ENCODE results near the gene PRUNE2. TPM values are rescaled to one million over a fixed set of nuclear protein-coding genes. Genes with fewer than 3 reads are reported as not detected.

PRUNE2 gene
- polyA plus RNA-seq, 1 of the 3 experiments (the other 2 are of a cell fraction), result 13.0 TPM

DNA sequence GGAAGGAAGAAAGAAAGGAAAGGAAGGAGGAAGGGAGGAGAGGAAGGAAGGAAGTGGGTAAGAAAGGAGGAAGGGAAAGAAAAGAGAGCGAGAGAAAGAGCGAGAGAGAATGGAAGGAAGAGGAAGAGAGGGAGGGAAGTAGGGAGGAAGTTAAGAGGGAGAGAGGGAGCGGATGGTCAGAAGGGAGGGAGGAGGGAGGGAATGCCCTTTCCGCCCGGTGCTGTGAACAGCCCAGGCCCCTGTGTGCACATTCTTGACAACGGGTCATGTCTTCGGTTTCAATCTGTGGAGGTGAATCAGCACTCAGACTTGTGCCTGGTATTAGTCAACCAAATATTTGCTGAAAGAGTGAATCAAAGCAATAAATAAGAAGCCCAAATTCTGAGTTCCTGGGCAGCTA lies 39.2 kb downstream of the PRUNE2 start:
- CTCF ChIA-PET, result no interaction called here
- Histone ChIP-seq H3K9me3 (no peaks in the 10 kb centered on the region), H3K4me3 (ENCODE audit: low read depth in 2 of 2, low read length in 1 of 2) (no peak overlapping the region), H3K4me2 (peak overlapping the region; percentile 61), H3F3A (replicated peaks; ENCODE audit: insufficient read depth) (peaks cover 10% of the 10 kb centered on the region), H3K36me3 (replicated peaks in 1 of 2; ENCODE audit: control insufficient read depth in 1 of 2, insufficient read depth in 2 of 2, low read length in 1 of 2) (no peaks in the 10 kb centered on the region), H3K27me3 (ENCODE audit: insufficient read depth) (peaks cover 39% of the 10 kb centered on the region), H3K9ac (0 out of 2 replicates have a peak overlapping the region, but pooled peaks have one; percentile 22), H3K4me1 (ENCODE audit: control insufficient read depth in 1 of 2, insufficient read depth in 2 of 2, low read depth in 1 of 2, low read length in 1 of 2) (peaks cover 0 to 6% of the 10 kb centered on the region in 2 experiments; a peak in 1 of 4 replicates), H3K79me2 (ENCODE audit: insufficient read depth) (no peaks in the 10 kb centered on the region), H2AFZ (ENCODE audit: low read depth) (peak overlapping the region; percentile 61), H4K20me1 (ENCODE audit: insufficient read depth) (no peaks in the 10 kb centered on the region), H3K27ac (ENCODE audit: low read depth in 2 of 2, low read length in 1 of 2) (peak overlapping the region in 1 of 2 experiments; percentile 66; a peak in 2 of 4 replicates), H3K9me2 (no peaks in the 10 kb centered on the region)
- POLR2A ChIA-PET, result no interaction called here
- no peak for DNase-seq
- WGBS (ENCODE audit: low lambda C conversion rate), result 3% methylated on average over 7 of the region's 7 CpGs
- TF ChIP-seq TCF12 (IDR thresholded peaks at IDR 0.05), result peak; percentile 96
- no peak for TF ChIP-seq FOXM1 (IDR thresholded peaks at IDR 0.05; ENCODE audit: low read depth)
- TF ChIP-seq, protein P1, sequence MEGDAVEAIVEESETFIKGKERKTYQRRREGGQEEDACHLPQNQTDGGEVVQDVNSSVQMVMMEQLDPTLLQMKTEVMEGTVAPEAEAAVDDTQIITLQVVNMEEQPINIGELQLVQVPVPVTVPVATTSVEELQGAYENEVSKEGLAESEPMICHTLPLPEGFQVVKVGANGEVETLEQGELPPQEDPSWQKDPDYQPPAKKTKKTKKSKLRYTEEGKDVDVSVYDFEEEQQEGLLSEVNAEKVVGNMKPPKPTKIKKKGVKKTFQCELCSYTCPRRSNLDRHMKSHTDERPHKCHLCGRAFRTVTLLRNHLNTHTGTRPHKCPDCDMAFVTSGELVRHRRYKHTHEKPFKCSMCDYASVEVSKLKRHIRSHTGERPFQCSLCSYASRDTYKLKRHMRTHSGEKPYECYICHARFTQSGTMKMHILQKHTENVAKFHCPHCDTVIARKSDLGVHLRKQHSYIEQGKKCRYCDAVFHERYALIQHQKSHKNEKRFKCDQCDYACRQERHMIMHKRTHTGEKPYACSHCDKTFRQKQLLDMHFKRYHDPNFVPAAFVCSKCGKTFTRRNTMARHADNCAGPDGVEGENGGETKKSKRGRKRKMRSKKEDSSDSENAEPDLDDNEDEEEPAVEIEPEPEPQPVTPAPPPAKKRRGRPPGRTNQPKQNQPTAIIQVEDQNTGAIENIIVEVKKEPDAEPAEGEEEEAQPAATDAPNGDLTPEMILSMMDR (IDR thresholded peaks at IDR 0.05), result no peak
- TF ChIP-seq, protein P2, sequence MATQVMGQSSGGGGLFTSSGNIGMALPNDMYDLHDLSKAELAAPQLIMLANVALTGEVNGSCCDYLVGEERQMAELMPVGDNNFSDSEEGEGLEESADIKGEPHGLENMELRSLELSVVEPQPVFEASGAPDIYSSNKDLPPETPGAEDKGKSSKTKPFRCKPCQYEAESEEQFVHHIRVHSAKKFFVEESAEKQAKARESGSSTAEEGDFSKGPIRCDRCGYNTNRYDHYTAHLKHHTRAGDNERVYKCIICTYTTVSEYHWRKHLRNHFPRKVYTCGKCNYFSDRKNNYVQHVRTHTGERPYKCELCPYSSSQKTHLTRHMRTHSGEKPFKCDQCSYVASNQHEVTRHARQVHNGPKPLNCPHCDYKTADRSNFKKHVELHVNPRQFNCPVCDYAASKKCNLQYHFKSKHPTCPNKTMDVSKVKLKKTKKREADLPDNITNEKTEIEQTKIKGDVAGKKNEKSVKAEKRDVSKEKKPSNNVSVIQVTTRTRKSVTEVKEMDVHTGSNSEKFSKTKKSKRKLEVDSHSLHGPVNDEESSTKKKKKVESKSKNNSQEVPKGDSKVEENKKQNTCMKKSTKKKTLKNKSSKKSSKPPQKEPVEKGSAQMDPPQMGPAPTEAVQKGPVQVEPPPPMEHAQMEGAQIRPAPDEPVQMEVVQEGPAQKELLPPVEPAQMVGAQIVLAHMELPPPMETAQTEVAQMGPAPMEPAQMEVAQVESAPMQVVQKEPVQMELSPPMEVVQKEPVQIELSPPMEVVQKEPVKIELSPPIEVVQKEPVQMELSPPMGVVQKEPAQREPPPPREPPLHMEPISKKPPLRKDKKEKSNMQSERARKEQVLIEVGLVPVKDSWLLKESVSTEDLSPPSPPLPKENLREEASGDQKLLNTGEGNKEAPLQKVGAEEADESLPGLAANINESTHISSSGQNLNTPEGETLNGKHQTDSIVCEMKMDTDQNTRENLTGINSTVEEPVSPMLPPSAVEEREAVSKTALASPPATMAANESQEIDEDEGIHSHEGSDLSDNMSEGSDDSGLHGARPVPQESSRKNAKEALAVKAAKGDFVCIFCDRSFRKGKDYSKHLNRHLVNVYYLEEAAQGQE (IDR thresholded peaks at IDR 0.05; ENCODE audit: low read depth, low read length), result 0 out of 2 replicates have a peak, but pooled peaks have one; percentile 26
- peak; percentile 51; the same call in 1 of the 2 replicates for TF ChIP-seq ELF1 (IDR thresholded peaks at IDR 0.05)
- TF ChIP-seq, protein P3, sequence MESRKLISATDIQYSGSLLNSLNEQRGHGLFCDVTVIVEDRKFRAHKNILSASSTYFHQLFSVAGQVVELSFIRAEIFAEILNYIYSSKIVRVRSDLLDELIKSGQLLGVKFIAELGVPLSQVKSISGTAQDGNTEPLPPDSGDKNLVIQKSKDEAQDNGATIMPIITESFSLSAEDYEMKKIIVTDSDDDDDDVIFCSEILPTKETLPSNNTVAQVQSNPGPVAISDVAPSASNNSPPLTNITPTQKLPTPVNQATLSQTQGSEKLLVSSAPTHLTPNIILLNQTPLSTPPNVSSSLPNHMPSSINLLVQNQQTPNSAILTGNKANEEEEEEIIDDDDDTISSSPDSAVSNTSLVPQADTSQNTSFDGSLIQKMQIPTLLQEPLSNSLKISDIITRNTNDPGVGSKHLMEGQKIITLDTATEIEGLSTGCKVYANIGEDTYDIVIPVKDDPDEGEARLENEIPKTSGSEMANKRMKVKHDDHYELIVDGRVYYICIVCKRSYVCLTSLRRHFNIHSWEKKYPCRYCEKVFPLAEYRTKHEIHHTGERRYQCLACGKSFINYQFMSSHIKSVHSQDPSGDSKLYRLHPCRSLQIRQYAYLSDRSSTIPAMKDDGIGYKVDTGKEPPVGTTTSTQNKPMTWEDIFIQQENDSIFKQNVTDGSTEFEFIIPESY (IDR thresholded peaks at IDR 0.05; ENCODE audit: borderline replicate concordance, low read depth), result peak; percentile 55; the same call in 1 of the 2 replicates
- peak; percentile 87; the same call in 1 of the 2 replicates for TF ChIP-seq RXRA (IDR thresholded peaks at IDR 0.05; ENCODE audit: borderline replicate concordance, low read depth)
- no peak for TF ChIP-seq SMC3 (IDR thresholded peaks at IDR 0.05; ENCODE audit: low read depth, low read length)
- TF ChIP-seq EP300 (IDR thresholded peaks at IDR 0.05; ENCODE audit: borderline replicate concordance in 1 of 2, low read depth in 1 of 2, low read length in 1 of 2), result peak; percentile 35 to 91; a peak in 2 of 4 replicates
- no peak for TF ChIP-seq CHD2 (IDR thresholded peaks at IDR 0.05; ENCODE audit: low read length, partially characterized antibody)
- peak; percentile 94 for TF ChIP-seq JUND (IDR thresholded peaks at IDR 0.05)
- peak; percentile 89 for TF ChIP-seq TEAD4 (IDR thresholded peaks at IDR 0.05; ENCODE audit: borderline replicate concordance, insufficient read depth)
- peak; percentile 75; the same call in 1 of the 2 replicates for TF ChIP-seq POLR2AphosphoS5 (IDR thresholded peaks at IDR 0.05; ENCODE audit: low read depth, low read length)
- TF ChIP-seq FOXJ3 (CRISPR knock-in tag; IDR thresholded peaks at IDR 0.05), result no peak
- TF ChIP-seq GABPA (IDR thresholded peaks at IDR 0.05; ENCODE audit: low read depth), result peak; percentile 51
- TF ChIP-seq SIN3A (IDR thresholded peaks at IDR 0.05; ENCODE audit: borderline replicate concordance, low read depth, low read length), result peak; percentile 57; the same call in 1 of the 2 replicates
- TF ChIP-seq, protein P4, sequence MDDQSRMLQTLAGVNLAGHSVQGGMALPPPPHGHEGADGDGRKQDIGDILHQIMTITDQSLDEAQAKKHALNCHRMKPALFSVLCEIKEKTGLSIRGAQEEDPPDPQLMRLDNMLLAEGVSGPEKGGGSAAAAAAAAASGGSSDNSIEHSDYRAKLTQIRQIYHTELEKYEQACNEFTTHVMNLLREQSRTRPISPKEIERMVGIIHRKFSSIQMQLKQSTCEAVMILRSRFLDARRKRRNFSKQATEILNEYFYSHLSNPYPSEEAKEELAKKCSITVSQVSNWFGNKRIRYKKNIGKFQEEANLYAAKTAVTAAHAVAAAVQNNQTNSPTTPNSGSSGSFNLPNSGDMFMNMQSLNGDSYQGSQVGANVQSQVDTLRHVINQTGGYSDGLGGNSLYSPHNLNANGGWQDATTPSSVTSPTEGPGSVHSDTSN (IDR thresholded peaks at IDR 0.05), result peak; percentile 94
- TF ChIP-seq FOSL2 (IDR thresholded peaks at IDR 0.05; ENCODE audit: borderline replicate concordance, low read depth), result peak; percentile 95
- no peak; the same call in 1 of the 2 replicates for TF ChIP-seq TAF1 (IDR thresholded peaks at IDR 0.05; ENCODE audit: borderline replicate concordance, low read depth, low read length)
- TF ChIP-seq, protein P5, sequence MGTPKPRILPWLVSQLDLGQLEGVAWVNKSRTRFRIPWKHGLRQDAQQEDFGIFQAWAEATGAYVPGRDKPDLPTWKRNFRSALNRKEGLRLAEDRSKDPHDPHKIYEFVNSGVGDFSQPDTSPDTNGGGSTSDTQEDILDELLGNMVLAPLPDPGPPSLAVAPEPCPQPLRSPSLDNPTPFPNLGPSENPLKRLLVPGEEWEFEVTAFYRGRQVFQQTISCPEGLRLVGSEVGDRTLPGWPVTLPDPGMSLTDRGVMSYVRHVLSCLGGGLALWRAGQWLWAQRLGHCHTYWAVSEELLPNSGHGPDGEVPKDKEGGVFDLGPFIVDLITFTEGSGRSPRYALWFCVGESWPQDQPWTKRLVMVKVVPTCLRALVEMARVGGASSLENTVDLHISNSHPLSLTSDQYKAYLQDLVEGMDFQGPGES (IDR thresholded peaks at IDR 0.05; ENCODE audit: low read depth, low read length), result no peak
- TF ChIP-seq, protein P6, sequence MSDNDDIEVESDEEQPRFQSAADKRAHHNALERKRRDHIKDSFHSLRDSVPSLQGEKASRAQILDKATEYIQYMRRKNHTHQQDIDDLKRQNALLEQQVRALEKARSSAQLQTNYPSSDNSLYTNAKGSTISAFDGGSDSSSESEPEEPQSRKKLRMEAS (IDR thresholded peaks at IDR 0.05; ENCODE audit: low read depth), result peak; percentile 80; the same call in 1 of the 2 replicates
- TF ChIP-seq MEF2A (IDR thresholded peaks at IDR 0.05; ENCODE audit: borderline replicate concordance, low read depth), result no peak
- TF ChIP-seq, protein P7, sequence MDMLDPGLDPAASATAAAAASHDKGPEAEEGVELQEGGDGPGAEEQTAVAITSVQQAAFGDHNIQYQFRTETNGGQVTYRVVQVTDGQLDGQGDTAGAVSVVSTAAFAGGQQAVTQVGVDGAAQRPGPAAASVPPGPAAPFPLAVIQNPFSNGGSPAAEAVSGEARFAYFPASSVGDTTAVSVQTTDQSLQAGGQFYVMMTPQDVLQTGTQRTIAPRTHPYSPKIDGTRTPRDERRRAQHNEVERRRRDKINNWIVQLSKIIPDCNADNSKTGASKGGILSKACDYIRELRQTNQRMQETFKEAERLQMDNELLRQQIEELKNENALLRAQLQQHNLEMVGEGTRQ (IDR thresholded peaks at IDR 0.05; ENCODE audit: borderline replicate concordance, low read depth, low read length), result no peak
